Mammary epithelial cell (primary cell): ENCODE measurements around the gene C19orf18.
"Not testable (repeated sequence)": the region's sequence is repeated elsewhere in the genome, so short reads cannot be mapped to it uniquely, and the experiment has no call there.

Experiments
- CTCF ChIP-seq, 2 donors: IDR thresholded peaks in 1 of 2; conservative IDR thresholded peaks in 1 of 2; 2 replicates each; pipeline ENCODE4 v1.5.1; 2011 to 2012; ENCODE audit warnings: inconsistent platforms in 2 of 2, low read length in 2 of 2, mild to moderate bottlenecking in 2 of 2, control low read depth in 1 of 2, low read depth in 1 of 2; ENCODE audit not compliant: insufficient read depth in 1 of 2; ENCODE audit errors: extremely low read depth in 1 of 2
- EZH2 ChIP-seq: IDR thresholded peaks from 2 replicates; pipeline ENCODE4 v1.6.1; 2012; ENCODE audit warnings: low read length, inconsistent platforms, borderline replicate concordance

- TF ChIP-seq CTCF (conservative IDR thresholded peaks at IDR 0.05 in 1 of 2, IDR thresholded peaks at IDR 0.05 in 1 of 2; ENCODE audit: extremely low read depth in 1 of 2, insufficient read depth in 1 of 2, low read depth in 1 of 2, low read length in 2 of 2) = peak; percentile 1 to 36
- TF ChIP-seq EZH2 = not testable (repeated sequence)
Measured at GRCh38 chr19:57916168-57916995, 58.0 kb downstream of the C19orf18 start, which contains the start of gene ZNF417.
